ENCODE measurements around the gene SASH3.

SASH3 gene

GRCh38 chrX:129781680-129782495 is 2.1 kb downstream of the SASH3 start:
- TF ChIP-seq CTCF (IDR thresholded peaks at IDR 0.05; ENCODE audit: low read depth, low read length), result no peak
- no peak for DNase-seq (ENCODE audit: low read depth in 2 of 2)
- H3K4me3 ChIP-seq (replicated peaks in 1 of 2; ENCODE audit: low read depth in 2 of 2, low read length in 2 of 2), result no peak overlapping the region

DNA sequence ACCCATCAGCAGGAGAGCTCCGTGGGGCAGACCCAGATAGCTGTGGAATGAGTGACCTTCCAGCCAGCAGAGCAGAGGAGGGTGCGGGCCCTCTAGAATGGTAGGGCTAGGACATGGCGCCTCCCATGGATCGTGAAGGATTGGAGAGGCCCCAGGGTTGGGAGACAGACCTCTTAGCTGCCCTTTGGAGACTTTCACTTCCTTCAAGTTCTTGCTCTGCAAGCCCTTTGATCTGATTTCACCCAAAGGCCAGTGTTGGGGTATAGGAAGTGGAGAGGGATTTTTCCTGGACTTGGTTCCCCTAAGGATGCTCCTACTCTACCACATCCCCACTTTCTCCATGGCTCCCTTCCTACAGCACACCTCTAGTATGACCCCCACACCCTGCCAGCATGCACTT is 3.0 kb downstream of the SASH3 start:
- no peak for DNase-seq (ENCODE audit: low read depth in 2 of 2)
- no peak for TF ChIP-seq CTCF (IDR thresholded peaks at IDR 0.05; ENCODE audit: low read depth, low read length)
- no peak overlapping the region for H3K4me3 ChIP-seq (replicated peaks in 1 of 2; ENCODE audit: low read depth in 2 of 2, low read length in 2 of 2)

GRCh38 chrX:129783291-129783713 is 3.6 kb downstream of the SASH3 start:
- DNase-seq (ENCODE audit: low read depth in 2 of 2), result no peak
- TF ChIP-seq CTCF (IDR thresholded peaks at IDR 0.05; ENCODE audit: low read depth, low read length), result no peak
- H3K4me3 ChIP-seq (replicated peaks in 1 of 2; ENCODE audit: low read depth in 2 of 2, low read length in 2 of 2), result no peak overlapping the region

- TF ChIP-seq CTCF (IDR thresholded peaks at IDR 0.05; ENCODE audit: low read depth, low read length), result no peak
- DNase-seq (ENCODE audit: low read depth in 2 of 2), result no peak
- H3K4me3 ChIP-seq (replicated peaks in 1 of 2; ENCODE audit: low read depth in 2 of 2, low read length in 2 of 2), result no peak overlapping the region
These were observed 4.6 kb downstream of the SASH3 start for GRCh38 chrX:129784371-129784770.

DNA sequence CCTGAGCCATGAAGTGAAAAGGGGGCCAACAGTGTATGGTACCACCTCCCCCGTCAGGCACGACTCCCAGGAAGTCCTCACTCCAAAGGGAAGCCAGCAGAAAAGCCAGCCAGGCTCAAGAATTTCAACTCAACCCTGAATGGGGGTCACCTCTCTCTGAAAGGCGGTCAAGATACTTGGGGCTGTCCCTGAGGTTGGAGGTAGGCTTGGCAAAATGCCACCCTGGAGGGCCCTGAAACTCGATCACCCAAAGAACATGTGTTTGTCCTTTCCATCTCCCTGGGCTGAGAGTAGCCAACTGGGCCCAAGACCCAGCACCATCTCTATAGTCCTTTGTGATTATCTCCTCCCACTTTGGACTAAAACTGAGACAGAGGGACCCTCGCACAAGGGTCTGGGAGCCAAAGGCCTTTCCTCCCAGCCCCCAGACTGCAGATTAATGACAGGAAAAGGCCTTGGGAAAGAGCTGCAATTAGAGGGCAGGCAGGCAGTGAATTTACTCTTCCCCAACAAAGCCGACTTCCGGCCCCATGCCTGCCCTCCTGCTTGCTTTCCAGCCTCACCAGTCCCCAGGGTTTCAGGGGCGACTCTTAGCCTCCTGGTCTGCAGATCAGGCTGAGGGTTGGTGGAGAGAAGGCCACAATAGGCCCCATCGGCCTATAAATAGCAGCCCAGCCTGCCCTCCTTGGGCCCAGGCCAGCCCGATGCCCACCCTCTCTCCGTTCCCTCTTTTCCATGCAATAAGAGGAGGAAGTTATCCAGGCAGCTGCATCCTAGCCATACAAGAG is 5.6 kb downstream of the SASH3 start:
- DNase-seq (ENCODE audit: low read depth in 2 of 2), result no peak
- TF ChIP-seq CTCF (IDR thresholded peaks at IDR 0.05; ENCODE audit: low read depth, low read length), result no peak
- no peak overlapping the region for H3K4me3 ChIP-seq (replicated peaks in 1 of 2; ENCODE audit: low read depth in 2 of 2, low read length in 2 of 2)

GRCh38 chrX:129786210-129786651 is 6.5 kb downstream of the SASH3 start:
- no peak overlapping the region for H3K4me3 ChIP-seq (replicated peaks in 1 of 2; ENCODE audit: low read depth in 2 of 2, low read length in 2 of 2)
- TF ChIP-seq CTCF (IDR thresholded peaks at IDR 0.05; ENCODE audit: low read depth, low read length), result no peak
- DNase-seq (ENCODE audit: low read depth in 2 of 2), result no peak
